ENCODE data around the gene SNAPIN. TPM values are rescaled to one million over a fixed set of nuclear protein-coding genes. Genes with fewer than 3 reads are reported as not detected.

The SNAPIN gene
- total RNA-seq, 1 donor from 2014 or later, result 43.2 TPM

GRCh38 chr1:153616144-153616916 lies 42.2 kb upstream of the SNAPIN start, which contains the start of gene S100A14:
Gene S100A14, minus strand, starts transcription at chr1:153616325. Its CDS starts 467 bp downstream, at chr1:153615858.
- Histone ChIP-seq H3K4me1 (peaks cover 49% of the 10 kb centered on the region), H3K27me3 (no peaks in the 10 kb centered on the region), H3K9me3 (no peaks in the 10 kb centered on the region), H3K4me3 (peak within 1 kb of the TSS in 1 of 2 donors; percentile 40), H3K27ac (peak within 1 kb of the TSS; percentile 96), H3K36me3 (no peaks in the 10 kb centered on the region)
- DNase-seq (ENCODE audit: extremely low spot score in 2 of 2), result no peak
- TF ChIP-seq CTCF (IDR thresholded peaks at IDR 0.05), result no peak
- no peak for TF ChIP-seq POLR2A (IDR thresholded peaks at IDR 0.05)
- peak in 1 of 2 donors; percentile 62 for TF ChIP-seq POLR2AphosphoS5 (IDR thresholded peaks at IDR 0.05; ENCODE audit: insufficient read depth in 1 of 2, low read depth in 1 of 2)
- intact Hi-C loops (cut with DNase I), result no loop called here

- Histone ChIP-seq H3K9me3 (no peaks in the 10 kb centered on the region), H3K27me3 (no peaks in the 10 kb centered on the region), H3K36me3 (no peaks in the 10 kb centered on the region), H3K4me1 (peaks cover 47% of the 10 kb centered on the region), H3K4me3 (no peak overlapping the region), H3K27ac (peak overlapping the region; percentile 96)
- DNase-seq (ENCODE audit: extremely low spot score in 2 of 2), result no peak
- intact Hi-C loops (cut with DNase I), result no loop called here
- TF ChIP-seq POLR2AphosphoS5 (IDR thresholded peaks at IDR 0.05; ENCODE audit: insufficient read depth in 1 of 2, low read depth in 1 of 2) (no peak), CTCF (IDR thresholded peaks at IDR 0.05) (no peak), POLR2A (IDR thresholded peaks at IDR 0.05) (no peak)
Measured at GRCh38 chr1:153616917-153617311, 41.6 kb upstream of the SNAPIN start.

GRCh38 chr1:153617663-153618062 lies 40.8 kb upstream of the SNAPIN start:
- DNase-seq (ENCODE audit: extremely low spot score in 2 of 2), result no peak
- intact Hi-C loops (cut with DNase I), result no loop called here
- Histone ChIP-seq H3K4me3 (no peak overlapping the region), H3K4me1 (peaks cover 47% of the 10 kb centered on the region), H3K27me3 (no peaks in the 10 kb centered on the region), H3K27ac (peak overlapping the region; percentile 96), H3K9me3 (no peaks in the 10 kb centered on the region), H3K36me3 (no peaks in the 10 kb centered on the region)
- TF ChIP-seq POLR2A (IDR thresholded peaks at IDR 0.05) (no peak), POLR2AphosphoS5 (IDR thresholded peaks at IDR 0.05; ENCODE audit: insufficient read depth in 1 of 2, low read depth in 1 of 2) (peak in 1 of 2 donors; percentile 41), CTCF (IDR thresholded peaks at IDR 0.05) (peak in 1 of 3 experiments; percentile 63)

GRCh38 chr1:153619171-153619570 lies 39.3 kb upstream of the SNAPIN start:
- intact Hi-C loops (cut with DNase I), result no loop called here
- no peaks in the 10 kb centered on the region for H3K27me3 ChIP-seq
- TF ChIP-seq CTCF (IDR thresholded peaks at IDR 0.05), result no peak
- no peak for TF ChIP-seq POLR2AphosphoS5 (IDR thresholded peaks at IDR 0.05; ENCODE audit: insufficient read depth in 1 of 2, low read depth in 1 of 2)
- no peak for TF ChIP-seq POLR2A (IDR thresholded peaks at IDR 0.05)

GRCh38 chr1:153623101-153623500 lies 35.4 kb upstream of the SNAPIN start:
- no peak for TF ChIP-seq CTCF (IDR thresholded peaks at IDR 0.05)
- TF ChIP-seq POLR2AphosphoS5 (IDR thresholded peaks at IDR 0.05; ENCODE audit: insufficient read depth in 1 of 2, low read depth in 1 of 2), result no peak
- no peak for TF ChIP-seq POLR2A (IDR thresholded peaks at IDR 0.05)
- no peak overlapping the region for H3K27ac ChIP-seq
- intact Hi-C loops (cut with DNase I), result no loop called here
- peaks cover 40% of the 10 kb centered on the region for H3K4me1 ChIP-seq
- no peak overlapping the region for H3K4me3 ChIP-seq
- no peak for DNase-seq (ENCODE audit: extremely low spot score in 2 of 2)
- no peaks in the 10 kb centered on the region for H3K27me3 ChIP-seq
- H3K9me3 ChIP-seq, result no peaks in the 10 kb centered on the region
- H3K36me3 ChIP-seq, result no peaks in the 10 kb centered on the region

More at GRCh38 chr1:153619171-153619570, 39.3 kb upstream of the SNAPIN start:
- no peak overlapping the region for H3K4me3 ChIP-seq
- H3K36me3 ChIP-seq, result no peaks in the 10 kb centered on the region
- H3K9me3 ChIP-seq, result no peaks in the 10 kb centered on the region
- no peak overlapping the region for H3K27ac ChIP-seq
- peaks cover 36% of the 10 kb centered on the region for H3K4me1 ChIP-seq
- no peak for DNase-seq (ENCODE audit: extremely low spot score in 2 of 2)
